ENCODE results near the gene ITGA2. TPM values are rescaled to one million over a fixed set of nuclear protein-coding genes. Genes with fewer than 3 reads are reported as not detected.

The ITGA2 gene
- total RNA-seq, 3 donors from 2014 or later = 0.80 to 33.7 (median 11.8) TPM

GRCh38 chr5:53089481-53089991 lies 100.4 kb downstream of the ITGA2 start:
- intact Hi-C loops (cut with DNase I; ENCODE audit: low total_unique reads) = no loop called here
- no peak for TF ChIP-seq POLR2A (IDR thresholded peaks at IDR 0.05)
- peaks cover 0 to 4% of the 10 kb centered on the region in 2 donors for H3K4me1 ChIP-seq
- H3K9me3 ChIP-seq = no peaks in the 10 kb centered on the region
- no peak overlapping the region for H3K4me3 ChIP-seq
- DNase-seq (ENCODE audit: low spot score in 2 of 2) = no peak
- no peaks in the 10 kb centered on the region for H3K27me3 ChIP-seq
- no peaks in the 10 kb centered on the region for H3K36me3 ChIP-seq
- peak overlapping the region; percentile 14 to 31 for H3K27ac ChIP-seq

GRCh38 chr5:53090229-53090628 lies 101.1 kb downstream of the ITGA2 start:
- TF ChIP-seq POLR2AphosphoS5 (IDR thresholded peaks at IDR 0.05) (no peak), CTCF (IDR thresholded peaks at IDR 0.05) (no peak), POLR2A (IDR thresholded peaks at IDR 0.05) (no peak)
- H3K36me3 ChIP-seq = no peaks in the 10 kb centered on the region
- no peak for DNase-seq (ENCODE audit: low spot score in 2 of 2)
- H3K9me3 ChIP-seq = no peaks in the 10 kb centered on the region
- no peaks in the 10 kb centered on the region for H3K27me3 ChIP-seq
- intact Hi-C loops (cut with DNase I; ENCODE audit: low total_unique reads) = loop anchor here (10.0 kb wide), 1 partner anchor 145 kb away; no protein-coding TSS in a partner anchor
- no peak overlapping the region for H3K4me3 ChIP-seq
- peaks cover 0 to 4% of the 10 kb centered on the region in 2 donors for H3K4me1 ChIP-seq
- H3K27ac ChIP-seq = no peak overlapping the region

GRCh38 chr5:53091289-53091688 lies 102.1 kb downstream of the ITGA2 start:
- H3K27ac ChIP-seq = no peak overlapping the region
- DNase-seq (ENCODE audit: low spot score in 2 of 2) = no peak
- H3K4me3 ChIP-seq = no peak overlapping the region
- intact Hi-C loops (cut with DNase I; ENCODE audit: low total_unique reads) = loop anchor here (10.0 kb wide), 1 partner anchor 146 kb away; no protein-coding TSS in a partner anchor
- H3K9me3 ChIP-seq = no peaks in the 10 kb centered on the region
- H3K36me3 ChIP-seq = no peaks in the 10 kb centered on the region
- no peak for TF ChIP-seq POLR2AphosphoS5 (IDR thresholded peaks at IDR 0.05)
- TF ChIP-seq CTCF (IDR thresholded peaks at IDR 0.05) = no peak
- TF ChIP-seq POLR2A (IDR thresholded peaks at IDR 0.05) = no peak
- peaks cover 0 to 4% of the 10 kb centered on the region in 2 donors for H3K4me1 ChIP-seq
- H3K27me3 ChIP-seq = no peaks in the 10 kb centered on the region

GRCh38 chr5:53092242-53092641 lies 103.1 kb downstream of the ITGA2 start:
- Histone ChIP-seq H3K4me3 (no peak overlapping the region), H3K9me3 (no peaks in the 10 kb centered on the region), H3K36me3 (no peaks in the 10 kb centered on the region), H3K27me3 (no peaks in the 10 kb centered on the region), H3K27ac (no peak overlapping the region), H3K4me1 (peaks cover 0 to 4% of the 10 kb centered on the region in 2 donors)
- DNase-seq (ENCODE audit: low spot score in 2 of 2) = no peak
- intact Hi-C loops (cut with DNase I; ENCODE audit: low total_unique reads) = loop anchor here (10.0 kb wide), 1 partner anchor 147 kb away; no protein-coding TSS in a partner anchor
- TF ChIP-seq POLR2A (IDR thresholded peaks at IDR 0.05) (no peak), CTCF (IDR thresholded peaks at IDR 0.05) (no peak), POLR2AphosphoS5 (IDR thresholded peaks at IDR 0.05) (no peak)

- no peak for DNase-seq (ENCODE audit: low spot score in 2 of 2)
- Histone ChIP-seq H3K9me3 (no peaks in the 10 kb centered on the region), H3K27ac (no peak overlapping the region), H3K27me3 (no peaks in the 10 kb centered on the region), H3K36me3 (no peaks in the 10 kb centered on the region), H3K4me3 (no peak overlapping the region), H3K4me1 (no peaks in the 10 kb centered on the region)
- no peak for TF ChIP-seq POLR2AphosphoS5 (IDR thresholded peaks at IDR 0.05)
- no peak for TF ChIP-seq CTCF (IDR thresholded peaks at IDR 0.05)
- no peak for TF ChIP-seq POLR2A (IDR thresholded peaks at IDR 0.05)
- intact Hi-C loops (cut with DNase I; ENCODE audit: low total_unique reads) = loop anchor here (10.0 kb wide), 1 partner anchor 150 kb away; no protein-coding TSS in a partner anchor
Observed at GRCh38 chr5:53095217-53095616, 106.1 kb downstream of the ITGA2 start.
